NCI-H2081 (cell line): Measurements from ENCODE around the gene MAP3K12.
"Not testable (repeated sequence)": the region's sequence is repeated elsewhere in the genome, so short reads cannot be mapped to it uniquely, and the experiment has no call there.

ENCODE experiments used
- DNase-seq, 2 experiments: peaks; one replicate each; lab custom pipeline; 2025; lab: John Stamatoyannopoulos, UW

The MAP3K12 gene

GRCh38 chr12:53499266-53500141, at the start of gene MAP3K12:
TSS of gene MAP3K12 (minus strand) at chr12:53499458. CDS start at chr12:53487391, 12,067 bp downstream.
- peak; percentile 58 to 66 for DNase-seq

GRCh38 chr12:53548354-53548753, 49.1 kb upstream of the MAP3K12 start:
- not testable (repeated sequence) for DNase-seq

GRCh38 chr12:53543539-53543938, 44.3 kb upstream of the MAP3K12 start:
- peak; percentile 45 to 77 for DNase-seq

DNA sequence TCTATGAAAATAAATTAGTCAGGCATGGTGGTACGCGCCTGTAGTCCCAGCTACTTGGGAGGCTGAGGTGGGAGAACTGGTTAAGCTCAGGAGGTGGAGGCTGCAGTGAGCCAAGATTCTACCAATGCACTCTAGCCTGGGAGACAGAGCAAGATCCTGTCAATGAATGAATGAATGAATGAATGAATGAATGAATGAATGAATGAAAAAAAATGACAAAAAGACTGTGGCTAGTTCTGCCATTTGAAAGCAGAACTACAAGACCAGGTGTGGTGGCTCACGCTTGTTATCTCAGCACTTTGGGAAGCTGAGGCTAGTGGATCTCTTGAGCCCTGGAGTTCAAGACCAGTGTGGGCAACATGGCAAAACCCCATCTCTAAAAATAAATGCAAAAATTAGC, 40.3 kb upstream of the MAP3K12 start:
- DNase-seq = no peak

DNA sequence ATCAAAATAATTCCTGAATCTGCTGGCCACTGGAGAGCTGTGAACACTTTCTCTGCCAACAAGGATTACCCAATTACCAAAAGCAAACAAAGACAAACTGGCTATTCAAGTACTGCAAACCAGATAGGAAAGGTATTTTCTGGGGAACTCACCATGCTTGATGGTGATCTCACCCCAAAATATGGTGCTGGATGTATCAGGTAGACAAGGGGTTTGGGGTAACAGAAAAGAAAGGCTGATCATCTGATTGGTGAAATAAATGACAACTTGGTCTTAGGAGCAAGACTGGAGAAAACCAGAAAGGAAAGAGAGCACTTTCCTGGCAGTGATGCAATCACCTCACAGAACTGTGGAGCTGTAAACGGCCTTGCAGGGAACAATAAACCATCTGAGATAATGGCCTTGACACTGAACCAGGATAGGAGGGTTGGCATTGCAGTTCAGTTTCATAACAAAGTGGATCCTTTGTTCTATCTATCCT, 39.0 kb upstream of the MAP3K12 start:
- DNase-seq = peak; percentile 23 to 70

- no peak for DNase-seq
These were observed 37.7 kb upstream of the MAP3K12 start for GRCh38 chr12:53536962-53537361.

DNA sequence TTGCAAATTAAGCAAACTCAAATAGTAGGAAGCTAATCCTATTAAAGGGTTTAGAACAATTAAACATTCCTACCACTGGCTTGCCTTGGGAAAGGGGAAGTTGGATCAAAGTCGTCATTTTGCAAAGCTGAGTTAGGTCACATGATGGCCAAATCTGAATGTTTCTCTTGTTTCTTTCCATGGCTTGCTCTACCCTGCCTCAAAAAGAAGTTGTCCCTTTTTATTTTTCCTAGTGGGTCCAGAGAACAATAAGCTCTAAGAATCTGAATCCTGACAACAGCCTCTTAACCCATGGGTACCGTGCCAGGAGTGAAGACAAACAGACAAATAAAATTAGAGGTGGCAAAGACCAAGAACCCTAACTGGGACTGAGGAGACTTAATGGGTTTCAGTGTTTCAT, 34.2 kb upstream of the MAP3K12 start:
- DNase-seq = no peak

DNA sequence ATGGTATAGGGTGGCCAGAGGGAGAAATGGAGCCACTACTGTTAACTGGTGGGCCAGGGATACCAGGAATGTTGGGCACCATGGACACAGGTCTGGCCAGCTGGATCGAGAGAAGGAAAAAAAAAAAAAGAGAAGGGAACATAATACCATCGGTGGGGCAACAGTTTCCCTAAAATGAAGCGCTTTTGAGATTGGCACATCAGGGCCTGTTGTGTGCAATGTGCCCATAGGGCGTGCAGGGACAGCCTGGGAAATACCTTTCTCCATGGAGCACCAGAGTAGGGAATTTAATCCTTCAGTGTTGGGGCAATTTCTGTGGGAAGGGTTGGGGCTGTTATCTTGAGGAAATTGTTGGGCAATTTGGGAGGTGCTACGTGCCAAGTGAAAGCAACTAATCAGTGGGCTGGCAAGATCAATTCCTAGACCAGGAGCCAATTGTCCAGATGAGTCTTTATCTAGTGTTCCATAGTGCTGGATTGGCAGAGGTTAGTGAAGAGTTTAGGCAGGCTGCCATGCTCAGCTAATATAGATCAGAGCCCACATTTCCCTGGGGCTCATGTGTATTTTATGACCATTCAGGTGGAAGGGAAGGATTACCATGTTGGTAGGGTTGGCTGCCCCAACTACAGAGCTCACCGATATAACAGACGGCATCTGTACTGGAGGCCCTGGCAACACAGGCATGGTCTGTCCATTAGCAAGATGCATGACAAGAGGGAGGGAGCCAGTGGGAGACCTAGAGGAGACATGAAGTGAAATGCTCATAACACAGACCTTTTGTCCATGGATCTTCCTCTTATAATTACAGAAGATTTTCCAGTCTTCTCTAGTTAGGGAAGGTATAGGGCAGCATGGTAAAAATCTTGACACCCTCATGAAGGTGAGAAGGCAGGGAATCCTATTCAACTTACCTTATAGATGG, 33.5 kb upstream of the MAP3K12 start:
- DNase-seq = no peak

DNA sequence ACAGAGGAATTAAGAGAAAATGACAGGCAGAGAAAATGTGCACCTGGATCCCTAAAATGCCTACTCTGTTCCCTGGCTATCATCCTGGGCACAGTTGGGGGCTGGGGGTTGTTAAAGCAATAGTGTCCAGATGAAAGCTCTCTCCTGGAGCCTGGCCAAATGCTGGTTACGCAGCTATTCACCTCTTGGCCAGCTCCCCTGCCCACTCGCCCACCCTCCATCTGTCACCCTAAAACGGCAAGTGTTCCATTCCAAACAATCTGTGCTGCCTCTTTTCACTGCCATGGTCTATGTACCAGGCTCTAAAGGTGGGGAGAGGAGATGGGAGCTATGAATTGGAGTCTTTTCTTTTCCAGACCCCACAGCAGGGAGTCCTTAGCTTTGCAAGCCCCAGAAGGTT, 32.8 kb upstream of the MAP3K12 start:
- peak; percentile 40 to 61 for DNase-seq

GRCh38 chr12:53530920-53531319, 31.7 kb upstream of the MAP3K12 start:
- no peak for DNase-seq

DNA sequence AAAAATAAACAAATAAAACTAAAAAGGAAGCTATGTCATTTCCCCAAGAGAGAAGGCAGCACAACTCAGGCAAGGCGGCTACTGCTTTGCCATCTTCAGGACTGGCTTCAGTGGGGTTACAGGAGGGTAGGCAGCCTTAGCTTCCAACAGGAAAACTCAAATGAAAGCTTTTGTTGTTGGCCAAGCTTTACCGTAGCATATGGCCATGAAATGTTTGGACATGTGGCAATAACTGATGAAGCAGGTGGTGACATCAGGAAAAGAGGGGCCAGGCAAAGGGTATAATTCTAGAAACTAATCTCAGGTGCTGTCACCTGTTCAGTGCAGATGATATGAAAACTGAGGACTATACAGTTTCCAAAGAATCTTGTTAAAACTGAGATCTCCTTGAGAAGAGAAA, 30.8 kb upstream of the MAP3K12 start:
- DNase-seq = no peak

GRCh38 chr12:53524476-53524875, 25.2 kb upstream of the MAP3K12 start:
- DNase-seq = no peak

DNA sequence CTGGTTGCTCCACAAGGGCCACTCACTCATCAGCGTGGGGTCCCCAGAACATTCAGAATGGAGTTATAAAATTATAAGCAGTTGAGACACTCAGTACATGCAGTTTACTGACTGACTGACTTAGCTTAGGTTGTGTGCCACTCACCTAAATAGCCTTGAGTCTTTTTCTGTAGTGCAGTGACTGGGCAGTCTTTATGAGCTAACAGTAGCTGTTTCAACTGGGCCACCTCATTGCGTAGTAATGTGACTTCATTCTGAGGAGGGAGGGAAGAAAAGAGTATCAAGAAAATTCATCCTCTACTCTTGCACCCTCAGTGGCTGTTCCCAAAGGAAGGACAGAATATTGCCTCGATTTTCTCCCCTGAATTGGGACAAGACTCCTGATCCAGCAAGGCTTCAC, 23.9 kb upstream of the MAP3K12 start:
- DNase-seq = no peak

DNA sequence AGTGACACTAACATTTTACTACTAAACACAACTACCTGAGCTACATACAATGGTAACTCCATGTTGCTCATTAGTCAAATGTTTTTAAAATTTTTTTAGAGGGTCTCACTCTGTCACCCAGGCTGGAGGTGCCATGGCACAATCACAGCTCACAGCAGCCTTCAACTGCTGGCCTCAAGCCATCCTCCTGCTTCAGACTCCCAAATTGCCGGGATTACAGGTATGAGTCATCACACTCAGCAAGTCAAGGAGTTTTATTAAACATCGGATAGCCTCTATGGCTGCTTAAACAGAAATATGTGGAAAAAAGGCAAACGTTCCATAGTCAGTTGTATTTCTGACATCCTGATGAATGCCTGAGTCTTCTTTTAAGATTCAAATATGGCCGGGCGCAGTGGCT, 19.1 kb upstream of the MAP3K12 start:
- no peak for DNase-seq

GRCh38 chr12:53516758-53517455, 17.6 kb upstream of the MAP3K12 start:
- DNase-seq = no peak

DNA sequence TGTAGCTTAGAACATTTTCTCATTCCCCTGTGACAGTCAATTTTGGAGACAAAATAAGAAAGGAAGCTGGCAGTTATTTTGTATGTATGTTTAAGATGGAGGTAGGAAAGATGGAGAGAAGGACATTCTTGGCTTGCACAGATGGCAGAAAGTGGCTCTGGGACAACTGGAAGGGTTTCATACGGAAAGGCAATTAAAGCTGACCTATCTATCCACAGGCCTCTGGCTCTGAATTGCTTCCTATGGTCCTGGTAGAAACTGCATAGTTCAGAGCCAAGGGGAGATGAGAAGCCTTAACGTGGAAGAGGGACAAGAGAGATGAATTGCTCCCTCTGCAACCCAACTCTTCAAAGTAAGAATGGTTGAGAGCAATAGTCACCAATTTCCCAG, 16.0 kb upstream of the MAP3K12 start:
- DNase-seq = no peak

- no peak for DNase-seq
These were observed 15.5 kb upstream of the MAP3K12 start for GRCh38 chr12:53514628-53515290.

DNA sequence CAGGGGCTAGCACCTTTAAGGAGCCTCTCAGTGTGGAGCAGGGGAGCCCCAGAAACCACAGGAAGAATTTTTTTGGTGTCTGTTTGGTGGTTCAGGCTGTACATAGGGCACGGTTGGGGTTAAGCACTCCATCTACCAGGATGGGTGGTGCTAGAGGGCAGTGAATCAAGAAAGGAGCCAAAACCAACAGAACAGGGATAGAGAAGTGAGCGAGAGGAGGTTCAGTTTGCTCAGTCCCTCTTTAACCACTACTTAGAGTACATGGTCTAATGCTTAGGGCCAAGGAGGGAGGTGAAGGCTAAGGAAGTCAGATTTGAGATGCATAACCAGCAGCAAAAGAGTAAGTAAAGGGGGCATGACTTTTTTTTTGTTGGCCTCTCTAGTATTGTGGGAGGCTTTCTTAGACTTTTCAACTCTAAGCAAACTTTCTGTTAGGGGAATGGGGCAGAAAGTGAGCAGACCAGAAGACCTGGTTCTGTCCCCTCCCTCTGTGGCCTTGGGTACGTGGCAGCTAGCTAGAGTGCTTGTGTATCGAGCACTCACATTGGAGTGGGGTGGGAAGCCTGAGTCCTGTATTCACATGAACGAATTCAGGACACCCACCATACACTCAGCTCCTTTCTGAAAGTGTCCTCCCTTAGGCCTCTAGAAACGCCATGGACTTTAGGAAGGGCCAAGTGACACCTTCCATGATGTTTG, 14.6 kb upstream of the MAP3K12 start:
- no peak for DNase-seq

- DNase-seq = no peak
These were observed 11.0 kb upstream of the MAP3K12 start for GRCh38 chr12:53510181-53510812.

GRCh38 chr12:53508534-53509170, 9.4 kb upstream of the MAP3K12 start:
- DNase-seq = peak; percentile 78 to 80
